Head of caudate nucleus (tissue), 42 donors: ENCODE data around the gene RNF157.
"Not testable (repeated sequence)": the region's sequence is repeated elsewhere in the genome, so short reads cannot be mapped to it uniquely, and the experiment has no call there.

Experiments
- DNase-seq, 42 donors: peaks; one replicate each; pipeline versions ENCODE4 v3.0.0 to v3.0.0-alpha.2; 2020 to 2021; ENCODE audit warnings: mixed read lengths in 7 of 42
- intact Hi-C: fragments of 100-400 bp; cut with DNase I; formaldehyde crosslinking; loops from one replicate; pipeline ENCODE4 v1.15.0; 2022

The RNF157 gene

DNA sequence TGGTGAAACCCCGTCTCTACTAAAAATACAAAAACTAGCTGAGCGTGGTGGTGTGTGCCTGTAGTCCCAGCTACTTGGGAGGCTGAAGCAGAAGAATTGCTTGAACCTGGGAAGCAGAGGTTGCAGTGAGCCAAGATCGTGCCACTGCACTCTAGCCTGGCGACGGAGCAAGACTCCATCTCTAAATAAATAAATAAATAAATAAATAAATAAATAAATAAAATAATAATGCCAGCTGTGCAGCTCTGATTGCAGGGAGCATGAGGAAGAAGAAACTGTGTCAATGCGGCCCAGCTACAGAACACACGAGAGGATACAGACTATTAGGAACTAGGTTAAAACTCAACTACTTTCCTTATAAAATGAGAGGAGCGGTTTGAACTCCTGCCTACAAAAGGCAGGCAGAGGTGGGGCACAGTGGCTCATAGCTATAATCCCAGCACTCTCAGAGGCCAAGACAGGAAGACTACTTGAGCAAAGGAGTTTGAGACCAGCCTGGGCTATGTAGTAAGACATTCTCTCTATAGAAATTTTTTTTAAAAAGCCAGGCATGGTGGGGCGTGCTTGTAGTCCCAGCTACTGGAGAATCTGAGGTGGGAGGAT, 34.6 kb downstream of the RNF157 start:
- DNase-seq, intact Hi-C loops: not testable (repeated sequence)

DNA sequence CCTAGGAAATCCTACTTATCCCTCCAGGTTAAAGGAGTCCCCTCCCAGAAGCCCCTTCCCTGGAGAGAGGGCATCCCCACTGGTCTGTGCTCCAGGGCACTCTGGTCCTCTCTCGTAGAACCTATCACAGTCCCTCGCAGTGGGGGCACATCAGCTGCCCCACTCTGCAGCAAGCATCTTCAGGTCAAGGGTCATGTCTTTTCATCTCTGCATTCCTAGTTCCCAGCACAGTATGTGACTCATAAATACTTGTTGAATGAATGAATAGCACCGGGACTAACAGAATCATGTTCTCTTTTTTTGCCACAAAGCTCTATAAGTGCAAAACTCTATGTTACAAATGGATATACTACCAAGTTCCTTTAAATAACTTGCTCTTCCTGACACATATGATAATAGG, 36.0 kb downstream of the RNF157 start:
- intact Hi-C loops: no loop called here
- DNase-seq: peak in 1 of 42 donors; percentile 10

DNA sequence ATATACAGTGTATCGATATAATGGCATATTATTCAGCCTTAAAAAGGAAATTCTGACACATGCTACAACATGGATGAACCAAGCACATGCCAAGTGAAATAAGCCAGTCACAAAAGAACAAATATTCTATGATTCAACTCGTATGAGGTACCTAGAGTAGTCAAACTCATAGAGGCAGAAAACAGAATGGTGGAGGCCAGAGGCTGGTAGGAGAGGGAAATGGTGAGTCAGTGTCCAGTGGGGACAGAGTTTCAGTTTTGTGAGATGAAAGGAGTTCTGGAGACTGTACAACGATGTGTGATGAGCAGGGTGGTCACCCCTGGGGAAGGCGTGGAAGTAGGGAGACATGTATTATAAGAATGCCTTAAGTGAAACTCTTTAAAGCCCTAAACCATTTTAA, 39.9 kb downstream of the RNF157 start:
- peak in 1 of 42 donors; percentile 20 for DNase-seq
- intact Hi-C loops: no loop called here

DNA sequence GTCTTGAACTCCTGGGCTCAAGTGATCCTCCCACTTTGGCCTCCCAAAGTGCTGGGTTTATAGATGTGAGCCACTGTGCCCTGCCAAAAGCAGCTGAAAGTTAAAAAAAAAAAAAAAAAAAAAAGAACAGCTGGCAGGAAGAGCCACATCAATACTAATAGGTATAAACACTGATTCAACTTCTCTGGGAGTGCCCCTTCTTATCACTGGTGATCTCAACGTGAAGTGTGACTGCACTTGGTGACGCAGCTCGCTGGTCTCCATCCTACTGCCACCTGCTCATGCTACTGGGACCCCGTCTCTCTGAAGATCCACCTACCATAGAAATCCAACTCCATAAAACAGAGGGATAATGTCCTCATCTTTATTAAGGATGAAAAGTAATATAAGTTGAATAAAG, 40.8 kb downstream of the RNF157 start:
- intact Hi-C loops: no loop called here
- no peak for DNase-seq

DNA sequence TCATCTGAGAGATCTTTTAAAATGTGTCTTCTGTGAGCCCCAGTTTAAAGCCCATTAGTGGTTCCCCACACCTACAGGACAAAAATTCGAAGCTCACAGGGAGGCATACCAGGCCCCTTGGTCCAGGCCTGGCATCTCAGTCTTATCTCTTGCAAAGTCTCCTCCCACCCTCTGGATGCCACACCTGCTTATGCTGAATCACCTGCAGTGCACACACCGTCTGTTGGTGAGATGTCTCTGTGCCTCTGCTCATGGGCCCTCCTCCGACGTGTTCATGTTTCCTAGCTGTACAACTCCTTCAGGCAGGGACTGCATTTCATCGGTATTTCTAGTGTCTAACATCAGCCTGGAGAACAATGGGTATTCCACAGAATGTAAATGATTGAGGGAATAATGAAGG, 41.6 kb downstream of the RNF157 start:
- intact Hi-C loops: no loop called here
- DNase-seq: peak in 1 of 42 donors; percentile 7

DNA sequence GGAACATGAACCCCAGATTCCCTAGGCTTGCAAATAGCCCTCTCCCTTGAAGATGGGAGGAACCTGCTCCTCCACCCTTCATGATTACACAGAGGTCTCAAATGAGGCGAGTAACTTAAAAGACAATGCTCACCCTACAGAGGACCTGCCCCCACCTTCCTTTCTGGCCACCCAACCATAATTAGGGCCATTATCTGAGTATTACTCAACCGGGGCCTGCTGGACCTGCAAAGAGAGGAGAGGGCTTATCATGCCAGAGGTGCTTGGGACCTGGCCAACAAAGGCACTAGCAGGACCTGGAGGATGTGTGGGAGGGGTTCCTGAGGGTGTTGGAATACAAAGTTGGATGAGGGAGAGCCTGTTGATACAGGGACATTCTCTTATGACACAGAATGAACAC, 42.4 kb downstream of the RNF157 start:
- peak in 1 of 42 donors; percentile 17 for DNase-seq
- intact Hi-C loops: no loop called here

DNA sequence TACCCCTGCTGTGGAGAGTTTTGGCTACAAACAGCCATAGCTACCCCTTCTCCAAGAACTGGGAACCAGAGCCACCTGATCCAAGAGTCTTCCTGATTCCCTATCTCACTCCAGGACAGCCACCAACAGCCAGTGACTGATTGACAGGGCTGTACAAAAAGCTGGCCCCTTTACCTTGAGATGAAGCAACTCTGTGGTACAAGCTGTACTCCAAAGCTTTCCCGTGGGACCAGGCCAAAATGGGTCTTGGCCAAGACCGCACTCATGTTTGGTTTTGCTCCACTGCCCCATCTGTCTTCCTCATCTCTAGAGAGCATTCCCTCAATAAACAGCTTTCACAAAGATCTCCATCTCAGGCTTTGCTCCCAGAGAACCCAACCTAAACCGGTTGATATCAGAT, 43.6 kb downstream of the RNF157 start:
- peak in 10 of 42 donors; percentile 3 to 55 (median 24) for DNase-seq
- intact Hi-C loops: no loop called here

DNA sequence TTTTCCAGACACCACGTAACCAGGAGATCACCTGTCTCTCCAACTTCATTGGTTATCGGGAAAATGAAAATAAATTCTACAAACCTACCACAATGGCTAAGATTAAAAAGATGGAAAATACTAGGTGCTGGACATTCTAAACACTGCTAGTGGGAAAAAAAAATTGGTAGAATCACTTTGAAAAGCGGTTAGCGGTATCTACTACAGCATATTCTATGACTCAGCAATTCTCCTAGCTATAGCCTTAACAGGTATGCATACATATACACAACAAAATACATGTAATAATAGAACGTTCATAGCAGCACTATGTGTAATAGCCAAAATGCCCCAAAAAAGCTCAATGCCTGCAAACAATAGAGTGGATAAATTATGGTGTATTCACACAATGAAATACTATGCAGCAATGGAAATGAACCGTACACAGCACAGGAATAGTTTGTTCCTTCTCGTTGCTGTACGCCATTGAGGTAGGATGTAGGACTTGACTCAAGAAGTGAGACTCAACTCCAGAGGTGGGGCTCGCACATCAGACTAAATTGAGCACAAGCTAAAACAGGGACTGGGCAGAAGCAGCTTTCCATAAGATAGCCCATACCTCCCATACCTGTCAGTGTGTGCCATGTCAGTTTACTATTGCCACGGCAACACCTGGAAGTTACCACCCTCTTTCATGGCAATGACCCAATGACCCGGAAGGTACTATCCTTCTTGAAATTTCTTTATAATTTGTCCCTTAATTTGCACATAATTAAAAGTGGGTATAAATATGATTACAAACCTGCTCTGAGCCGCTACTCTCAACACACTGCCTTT, 44.8 kb downstream of the RNF157 start:
- DNase-seq: no peak
- intact Hi-C loops: no loop called here

DNA sequence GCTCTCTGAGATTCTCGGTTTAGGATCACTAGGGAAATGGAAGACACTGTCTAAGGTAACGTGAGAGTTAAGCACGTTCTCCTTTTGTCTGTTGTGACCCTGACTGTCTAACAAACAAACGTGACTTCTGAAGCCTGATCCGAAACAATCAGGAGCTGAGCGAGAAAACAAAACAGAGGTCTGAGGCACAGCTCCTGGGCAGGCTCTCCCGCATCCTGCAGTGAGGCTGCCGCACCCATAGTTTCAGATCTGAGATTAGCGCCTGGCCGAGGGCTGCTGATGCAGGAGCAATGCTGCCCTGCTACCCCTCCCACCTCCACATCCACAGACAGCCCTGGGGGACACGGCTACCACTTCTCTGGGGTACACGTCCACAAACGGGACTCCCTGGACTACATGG, 46.7 kb downstream of the RNF157 start:
- DNase-seq: no peak
- intact Hi-C loops: no loop called here

DNA sequence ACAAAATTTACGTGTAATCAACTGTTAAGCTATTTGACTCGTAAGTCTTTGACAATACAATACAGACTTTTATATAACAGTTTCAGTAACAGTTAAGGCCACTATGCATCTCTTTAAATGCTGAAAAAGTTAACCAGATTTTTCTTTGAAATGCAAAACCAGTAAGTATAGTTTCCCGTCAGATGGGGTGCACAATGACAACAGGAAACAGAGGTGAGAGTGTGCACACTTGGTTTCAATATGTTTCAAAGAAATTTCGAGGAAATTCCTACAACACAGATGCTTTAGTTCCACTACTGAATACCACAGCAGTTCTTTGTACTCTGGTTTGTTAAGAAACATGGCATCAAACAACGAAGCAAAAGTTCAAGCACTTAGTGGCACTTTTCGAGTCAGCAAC, 48.4 kb downstream of the RNF157 start:
- no peak for DNase-seq
- intact Hi-C loops: no loop called here

DNA sequence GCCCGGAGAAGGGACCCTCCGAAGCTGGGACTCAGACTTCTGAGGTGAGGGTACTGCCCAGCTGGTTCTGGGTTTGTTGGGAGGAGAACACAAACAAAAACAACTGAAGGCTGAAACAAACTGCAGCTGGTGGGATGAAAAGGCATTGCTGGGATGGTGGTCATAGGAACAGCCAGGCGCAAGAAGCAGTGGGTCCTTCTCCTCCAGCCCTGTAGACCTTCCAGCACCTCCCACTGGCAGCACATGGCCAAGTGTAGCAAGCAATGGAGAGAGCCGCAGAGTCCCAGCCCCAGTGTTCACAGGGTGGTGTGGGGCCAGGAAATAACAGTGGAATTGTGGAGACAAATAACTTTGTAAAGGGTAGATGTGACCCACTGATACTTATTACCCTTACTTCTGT, 50.6 kb downstream of the RNF157 start:
- DNase-seq: no peak
- intact Hi-C loops: loop anchor here (10.0 kb wide), 2 partner anchors 55 to 85 kb away; no protein-coding TSS in a partner anchor

DNA sequence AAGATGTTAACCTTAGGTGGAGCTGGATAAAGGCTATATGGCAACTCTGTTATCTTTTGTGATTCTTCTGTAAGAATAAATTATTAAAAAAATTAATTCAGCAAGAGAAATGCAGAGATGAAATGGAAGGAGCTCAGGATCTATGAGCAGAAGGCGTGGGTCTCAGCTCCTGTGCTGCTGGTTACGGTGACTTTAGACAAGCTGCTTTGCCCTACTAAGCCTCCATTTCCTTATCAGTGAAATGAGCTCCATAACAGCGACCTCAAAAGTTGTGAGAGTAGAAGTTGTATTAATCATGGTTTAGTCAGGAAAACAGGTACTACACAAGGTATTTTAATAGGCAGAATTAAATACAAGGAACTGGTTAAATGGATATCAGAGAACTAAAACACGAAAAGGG, 51.0 kb downstream of the RNF157 start:
- intact Hi-C loops: loop anchor here (10.0 kb wide), 2 partner anchors 54 to 86 kb away; no protein-coding TSS in a partner anchor
- DNase-seq: no peak

DNA sequence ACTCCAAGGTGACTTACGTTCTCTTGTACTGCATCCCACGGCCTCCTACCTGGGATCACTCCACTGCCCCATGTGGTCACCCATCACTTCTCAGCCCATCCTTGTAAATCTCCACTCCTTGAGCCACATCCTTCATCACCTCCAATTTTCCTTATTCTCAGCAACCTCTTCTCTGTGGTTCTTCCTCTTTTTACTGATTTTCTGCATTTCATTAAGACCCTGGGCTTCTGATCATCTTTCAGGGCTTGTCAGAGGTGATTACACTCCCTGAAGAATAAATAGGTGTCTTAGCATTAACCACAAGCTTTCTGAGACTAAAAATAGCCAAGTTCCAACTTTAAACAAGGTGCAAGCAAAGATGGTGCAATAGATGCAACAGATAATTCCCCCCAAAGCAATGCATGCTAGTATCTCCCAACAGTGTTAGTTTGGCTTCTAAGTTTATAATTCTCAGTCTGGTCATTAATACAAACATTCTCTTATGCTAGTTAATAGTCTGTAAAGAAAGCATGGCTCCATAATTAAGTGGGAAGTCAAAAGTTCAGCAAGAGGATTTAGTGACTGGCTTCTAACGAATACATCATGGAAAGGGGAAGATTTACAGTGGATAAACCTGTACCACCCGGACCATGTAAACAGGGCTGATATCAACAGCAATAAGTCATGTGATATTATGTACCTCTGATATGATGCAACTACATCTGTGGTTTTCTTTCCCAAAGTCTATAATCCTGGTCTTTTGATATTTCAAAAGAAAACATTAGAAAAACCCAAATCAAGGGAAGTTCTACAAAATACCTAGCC, 51.9 kb downstream of the RNF157 start:
- intact Hi-C loops: loop anchor here (10.0 kb wide), 2 partner anchors 54 to 86 kb away; no protein-coding TSS in a partner anchor
- no peak for DNase-seq

DNA sequence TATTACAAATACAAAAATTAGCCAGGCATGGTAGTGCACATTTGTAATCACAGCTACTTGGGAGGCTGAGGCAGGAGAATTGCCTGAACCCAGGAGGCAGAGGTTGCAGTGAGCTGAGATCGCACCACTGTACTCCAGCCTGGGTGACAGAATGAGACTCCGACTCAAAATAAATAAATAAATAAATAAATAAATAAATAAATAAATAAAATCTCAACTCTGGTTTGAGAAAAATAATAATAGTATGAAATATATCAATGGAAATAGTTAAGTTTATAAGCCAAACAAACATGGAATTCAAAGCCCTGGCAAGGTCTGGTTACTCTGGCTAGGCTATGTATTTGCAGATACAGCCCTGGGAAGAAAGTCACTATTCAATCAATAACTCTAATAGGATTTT, 53.5 kb downstream of the RNF157 start:
- intact Hi-C loops: loop anchor here (10.0 kb wide), 2 partner anchors 52 to 88 kb away; no protein-coding TSS in a partner anchor
- not testable (repeated sequence) for DNase-seq

DNA sequence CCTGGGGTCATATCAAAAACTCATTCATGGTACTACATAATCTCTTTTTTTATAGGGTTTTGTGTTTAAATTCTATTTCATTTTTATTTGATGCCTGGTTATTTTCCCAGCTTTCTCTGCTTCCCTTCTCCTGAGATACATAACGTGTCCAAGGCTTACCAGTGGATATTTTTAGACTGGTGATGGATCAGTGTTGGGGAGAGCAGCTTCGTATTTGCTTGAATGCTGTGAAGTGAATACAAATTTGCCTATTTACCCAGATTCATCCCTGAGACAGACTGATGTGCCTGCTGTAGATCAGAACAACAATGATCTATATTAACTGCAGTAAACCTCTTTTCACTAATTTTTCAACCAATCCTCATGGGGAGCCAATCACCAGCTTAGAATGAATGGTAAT, 56.0 kb downstream of the RNF157 start:
- intact Hi-C loops: loop anchor here (10.0 kb wide), 2 partner anchors 49 to 91 kb away; no protein-coding TSS in a partner anchor
- no peak for DNase-seq

DNA sequence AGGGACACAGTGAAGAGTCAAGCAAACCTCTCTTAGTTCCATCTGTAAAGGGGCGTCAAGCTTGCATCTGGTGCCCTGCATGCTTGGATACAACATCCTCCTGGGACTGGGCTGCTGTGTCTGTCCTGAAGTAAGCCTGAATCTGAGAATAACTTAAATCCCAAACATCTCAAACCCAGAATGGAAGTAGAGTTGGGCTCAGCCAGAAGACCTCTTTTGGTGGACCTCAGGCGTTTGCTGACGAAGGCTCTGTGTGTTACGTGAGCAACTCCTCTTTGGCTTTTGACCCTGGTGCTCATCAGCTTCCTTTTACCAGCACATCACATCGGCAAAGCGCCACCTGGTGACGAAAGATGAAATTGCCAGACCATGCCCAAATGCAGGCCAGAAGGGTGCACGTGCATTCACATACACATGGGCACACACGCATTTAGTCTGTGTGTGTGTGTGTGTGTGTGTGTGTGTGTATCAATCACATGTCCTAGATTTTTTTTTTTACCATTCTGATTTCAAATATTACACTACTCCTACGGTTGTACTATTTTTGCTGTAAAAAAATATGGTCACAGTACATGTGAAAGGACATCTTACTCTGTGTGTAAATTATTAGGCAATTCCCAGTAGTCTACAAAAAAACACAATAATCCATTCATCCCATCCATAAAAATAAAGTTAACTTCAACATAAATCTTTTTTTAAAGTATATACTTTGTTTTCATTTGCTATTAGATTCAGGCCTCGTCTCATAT, 58.1 kb downstream of the RNF157 start:
- intact Hi-C loops: loop anchor here (10.0 kb wide), 2 partner anchors 47 to 93 kb away; no protein-coding TSS in a partner anchor
- peak; percentile 32 to 96 (median 90) for DNase-seq

DNA sequence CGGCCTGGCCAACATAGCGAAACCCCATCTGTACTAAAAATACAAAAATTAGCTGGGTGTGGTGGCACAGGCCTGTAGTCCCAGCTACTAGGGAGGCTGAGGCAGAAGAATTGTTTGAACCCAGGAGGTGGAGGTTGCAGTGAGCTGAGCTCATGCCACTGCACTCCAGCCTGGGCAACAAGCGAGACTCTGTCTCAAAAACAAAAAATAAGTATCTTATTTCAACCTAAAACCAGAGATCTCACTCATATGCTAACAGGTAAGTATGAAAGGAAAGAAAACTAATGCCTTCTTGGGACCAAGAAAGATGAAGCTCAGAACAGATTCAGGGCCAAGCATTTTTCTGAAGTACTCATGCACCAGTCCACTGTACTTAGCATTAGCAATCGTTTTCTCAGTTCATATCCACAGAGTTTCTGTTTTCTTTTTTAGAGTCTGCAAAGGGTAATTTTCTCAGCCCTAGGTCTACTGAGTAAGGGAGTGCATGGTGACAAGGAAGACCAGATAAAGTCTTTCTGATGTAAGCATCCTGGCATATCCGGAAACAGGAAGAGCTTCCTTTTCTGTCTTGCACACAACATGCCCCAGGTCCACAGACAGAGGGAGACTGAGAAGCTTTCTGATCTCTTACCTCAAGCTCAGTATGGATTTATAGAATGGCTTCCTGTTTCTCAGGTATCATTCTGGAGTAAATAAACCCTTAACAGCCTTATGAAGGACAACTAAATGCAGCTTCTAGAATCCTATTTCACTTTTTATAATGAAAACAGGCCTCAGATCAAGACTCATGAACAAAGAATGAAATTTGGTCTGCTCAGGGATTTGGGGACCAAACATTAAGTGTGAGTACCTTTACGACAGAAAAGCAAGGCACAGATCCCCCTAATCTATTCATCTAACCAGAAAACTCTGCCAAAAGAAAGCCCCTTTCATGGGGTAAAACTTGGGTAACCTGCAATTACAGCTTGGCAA, 60.5 kb downstream of the RNF157 start:
- intact Hi-C loops: loop anchor here (10.0 kb wide), 2 partner anchors 45 to 95 kb away; no protein-coding TSS in a partner anchor
- DNase-seq: no peak

DNA sequence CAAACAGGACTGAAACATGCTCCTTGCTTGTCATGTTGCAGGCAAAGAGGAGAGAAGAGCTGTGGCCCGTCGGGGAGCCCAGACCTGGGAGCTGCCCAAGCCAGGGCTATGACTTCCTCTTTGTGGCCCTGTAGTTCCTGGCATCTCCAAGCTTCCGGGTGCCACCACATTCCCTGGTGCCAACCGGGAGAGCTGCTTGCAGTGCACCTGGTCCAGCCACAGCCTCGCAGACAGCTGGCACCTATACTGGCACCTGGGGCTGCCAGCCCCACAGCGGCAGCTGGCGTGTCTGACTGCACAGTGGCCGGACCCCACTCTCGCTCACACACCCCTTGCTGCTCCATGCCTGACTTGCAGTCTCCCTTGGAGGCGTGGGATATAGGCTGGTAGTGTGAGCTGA, 62.2 kb downstream of the RNF157 start:
- DNase-seq: no peak
- intact Hi-C loops: no loop called here
